Occipital lobe (tissue), 2 donors: ENCODE results near the gene C5. TPM values are rescaled to one million over a fixed set of nuclear protein-coding genes. Genes with fewer than 3 reads are reported as not detected.

Experiments used
- DNase-seq: peaks from one replicate; lab custom pipeline; 2025; lab: John Stamatoyannopoulos, UW
- total RNA-seq: library from RNA; depleted of rRNA; stranded (reverse); fragments of >200 nt; gene quantifications from one replicate; pipeline ENCODE4 v1.2.3, GENCODE V29; 2014

The C5 gene
- total RNA-seq, 1 donor from 2014 or later, result 8.0 TPM

DNA sequence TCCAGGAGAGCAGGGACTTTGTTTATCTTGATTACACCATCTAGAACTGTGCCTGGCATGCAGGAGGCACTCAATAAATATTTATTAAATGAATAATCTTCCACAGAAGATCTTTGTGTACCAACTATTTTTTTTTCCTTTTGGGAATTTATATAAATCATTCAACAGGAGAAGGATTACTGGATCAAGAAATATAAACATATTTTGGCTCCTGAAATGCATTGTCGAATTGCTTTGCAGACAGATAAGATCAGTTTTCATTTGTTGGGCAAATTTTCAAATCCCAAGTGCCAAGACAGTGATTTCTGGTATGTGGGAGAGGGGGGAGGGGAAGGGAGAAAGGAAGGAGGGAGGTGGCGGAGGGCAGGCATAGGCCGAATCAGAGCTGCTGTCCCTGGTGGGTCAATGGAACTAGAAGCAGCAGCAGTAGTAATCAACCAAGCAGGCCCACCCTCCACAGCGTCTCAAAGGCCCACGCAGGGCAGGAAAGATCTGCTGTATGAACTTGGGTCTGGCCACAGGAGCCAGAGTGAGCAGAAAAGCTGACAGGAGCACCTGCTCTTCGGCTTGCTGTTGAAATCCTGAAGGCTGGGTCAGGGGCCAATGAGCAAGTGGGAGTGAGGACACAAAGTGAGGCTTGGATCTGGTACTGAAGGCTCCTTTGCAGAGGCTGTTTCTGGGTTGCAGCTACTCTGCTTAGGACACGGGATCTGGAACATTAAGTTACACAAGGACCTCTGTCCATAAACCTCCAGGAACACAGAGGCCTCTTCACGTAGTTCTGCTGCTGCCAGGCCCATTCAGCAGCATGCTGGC lies 107.7 kb downstream of the C5 start:
- DNase-seq, result no peak

DNA sequence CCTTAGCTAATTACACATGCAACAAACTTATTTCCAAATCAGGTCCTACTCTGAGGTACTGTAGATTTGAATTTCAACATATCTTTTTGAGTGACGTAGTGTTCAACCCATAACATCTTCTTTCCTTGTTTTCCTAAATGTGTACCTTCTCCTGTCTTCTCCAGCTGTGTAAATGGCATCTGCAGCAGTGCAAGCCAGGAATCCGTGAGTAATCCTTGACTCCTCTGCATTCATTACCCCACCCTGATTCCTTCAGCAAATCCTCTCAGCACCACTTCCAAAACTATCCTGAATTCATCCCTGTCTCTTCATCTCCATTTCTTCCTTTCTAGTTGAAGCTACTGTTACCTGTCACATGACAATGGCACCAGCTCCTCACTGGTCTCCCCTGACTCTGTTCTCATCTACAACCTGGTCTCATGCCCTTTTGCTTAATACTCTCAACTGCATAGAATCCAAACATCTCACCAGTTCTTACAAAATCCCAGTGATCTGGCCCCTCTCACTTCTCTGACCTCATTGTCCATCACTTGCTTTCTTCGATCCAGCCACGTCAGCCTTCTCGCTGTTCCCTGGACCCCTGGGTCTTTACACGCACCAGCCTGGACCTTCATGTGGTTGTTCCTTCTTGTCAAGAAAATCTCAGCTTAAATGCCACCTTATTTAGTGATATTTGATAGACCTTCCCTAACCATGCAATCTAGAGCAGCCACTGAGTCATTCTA lies 108.9 kb downstream of the C5 start:
- no peak for DNase-seq

DNA sequence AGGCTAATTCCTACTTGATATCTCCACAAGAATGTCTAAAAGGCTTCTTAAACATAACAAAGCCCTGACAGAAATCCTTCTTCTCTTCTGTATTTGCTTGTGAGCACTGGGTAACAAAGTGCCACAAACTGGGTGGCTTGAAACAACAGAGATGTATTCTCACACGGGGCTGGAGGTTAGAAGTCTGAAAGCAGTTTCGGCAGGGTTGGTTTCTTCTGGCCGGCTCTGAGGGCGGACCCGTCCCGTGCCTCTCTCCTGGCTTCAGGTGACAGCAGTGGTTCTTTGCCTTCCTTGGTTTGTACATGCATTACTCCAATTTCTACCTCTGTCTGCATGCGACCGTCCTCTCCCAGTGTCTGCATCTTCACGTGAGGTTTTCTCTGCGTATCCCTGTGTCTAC lies 109.5 kb downstream of the C5 start:
- DNase-seq, result no peak

DNA sequence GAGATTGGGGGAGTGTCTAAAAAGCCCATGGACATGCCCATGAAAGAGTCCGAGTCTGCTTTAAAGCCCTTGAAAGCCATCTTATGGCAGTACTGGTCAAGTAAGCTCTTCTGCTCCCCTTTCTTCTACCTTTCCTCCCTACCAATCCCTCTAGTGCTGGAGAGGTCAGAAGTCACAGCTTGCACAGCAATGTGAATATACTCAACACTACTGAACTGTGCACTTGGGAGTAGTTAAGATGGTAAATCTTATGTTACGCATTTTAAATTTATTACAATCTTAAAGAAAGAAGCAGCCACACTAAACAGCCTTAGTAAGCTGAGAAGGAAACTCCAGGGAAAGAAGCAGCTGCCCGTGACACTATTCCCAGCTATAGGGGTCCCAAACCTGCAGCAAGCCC lies 111.2 kb downstream of the C5 start:
- no peak for DNase-seq

DNA sequence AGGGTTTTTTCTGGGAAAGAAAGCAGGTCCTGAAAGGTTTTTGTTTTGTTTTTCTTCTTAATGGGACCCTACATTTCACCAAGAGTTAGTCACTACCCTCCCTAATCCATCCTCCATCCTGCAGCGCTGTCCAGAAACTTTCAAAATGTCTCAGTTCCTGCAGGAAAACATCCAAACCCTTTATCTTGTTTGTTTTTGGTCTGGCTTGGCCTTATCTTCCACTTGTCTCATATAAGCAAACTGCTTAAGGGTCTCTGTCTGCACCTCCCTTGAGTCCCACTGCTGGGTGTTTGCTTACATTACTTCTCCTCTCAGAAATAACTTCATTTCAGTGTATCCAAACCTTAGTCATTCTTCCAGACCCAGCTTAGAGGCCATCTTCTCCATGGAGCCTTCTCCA lies 112.5 kb downstream of the C5 start:
- DNase-seq, result no peak

DNA sequence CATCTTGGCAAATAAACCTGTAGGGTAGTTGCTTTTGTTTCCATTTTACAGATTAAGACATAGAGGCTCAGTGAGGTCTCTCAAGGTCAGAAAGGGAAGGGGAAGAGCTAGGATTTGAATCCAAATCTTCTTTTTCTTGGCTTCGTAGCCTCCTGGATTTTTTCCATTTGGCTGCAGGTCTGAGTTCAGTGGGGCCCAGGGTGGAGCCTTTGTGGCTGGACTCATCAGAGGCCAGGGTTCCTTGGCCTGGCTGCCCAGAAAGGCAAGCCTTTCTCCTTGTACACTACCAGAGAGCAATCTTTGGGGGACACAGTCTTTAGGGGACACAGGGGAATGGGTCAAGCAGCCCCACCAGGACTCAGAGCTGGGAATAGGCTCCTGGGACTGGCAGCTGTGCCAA lies 112.9 kb downstream of the C5 start:
- DNase-seq, result no peak

DNA sequence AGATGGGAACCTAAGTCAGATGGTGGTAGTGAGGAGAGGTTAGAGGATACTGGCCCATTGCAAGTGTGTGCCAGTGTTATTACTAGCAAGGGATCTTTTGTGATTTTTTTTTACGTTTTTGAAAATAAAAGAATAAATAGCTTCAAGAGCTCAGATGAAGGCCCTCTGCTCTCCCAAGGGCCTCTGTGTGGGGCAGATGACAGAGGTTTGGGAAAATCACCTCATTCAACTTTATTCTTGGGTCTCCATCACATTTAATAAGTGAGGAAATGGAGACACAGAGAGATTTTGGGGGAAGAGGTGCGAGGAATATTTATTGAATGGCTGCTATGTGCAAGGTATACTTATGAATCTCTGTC lies 113.3 kb downstream of the C5 start:
- no peak for DNase-seq

DNA sequence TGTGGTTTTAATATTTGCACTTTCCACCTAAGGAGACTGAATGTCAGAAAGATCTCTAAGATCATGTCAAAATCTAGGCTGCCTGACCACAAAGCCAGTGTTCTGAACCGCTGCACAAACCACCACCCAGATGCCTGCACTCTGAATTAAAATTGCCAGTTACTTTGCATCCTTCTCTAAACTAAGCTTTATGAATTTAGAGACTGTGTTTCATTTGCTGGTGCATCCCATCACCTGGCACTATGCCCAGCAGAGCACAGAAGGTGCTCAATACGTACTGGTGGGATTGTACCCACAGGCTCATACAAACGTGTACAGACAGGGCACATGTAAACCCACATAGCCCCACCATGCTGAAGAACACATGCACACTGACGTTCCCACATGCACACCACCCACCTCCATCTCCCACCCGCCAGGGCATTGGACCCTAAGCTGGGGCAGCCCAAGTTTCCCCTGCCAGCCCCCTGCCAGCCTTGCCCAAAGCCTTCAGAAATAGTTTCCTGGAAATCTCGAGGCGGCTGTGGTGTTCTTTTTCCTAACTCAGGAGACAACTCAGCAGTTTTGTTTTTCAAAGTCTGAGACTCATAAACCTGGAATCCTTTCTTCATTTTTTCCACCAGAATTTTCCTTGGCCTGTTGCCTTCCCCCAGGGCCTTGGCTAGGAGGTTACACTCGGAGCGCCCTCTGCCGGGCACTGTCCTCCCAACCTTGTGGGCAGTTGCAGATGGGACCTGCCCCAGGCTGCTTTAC lies 113.9 kb downstream of the C5 start:
- DNase-seq, result peak; percentile 48

DNA sequence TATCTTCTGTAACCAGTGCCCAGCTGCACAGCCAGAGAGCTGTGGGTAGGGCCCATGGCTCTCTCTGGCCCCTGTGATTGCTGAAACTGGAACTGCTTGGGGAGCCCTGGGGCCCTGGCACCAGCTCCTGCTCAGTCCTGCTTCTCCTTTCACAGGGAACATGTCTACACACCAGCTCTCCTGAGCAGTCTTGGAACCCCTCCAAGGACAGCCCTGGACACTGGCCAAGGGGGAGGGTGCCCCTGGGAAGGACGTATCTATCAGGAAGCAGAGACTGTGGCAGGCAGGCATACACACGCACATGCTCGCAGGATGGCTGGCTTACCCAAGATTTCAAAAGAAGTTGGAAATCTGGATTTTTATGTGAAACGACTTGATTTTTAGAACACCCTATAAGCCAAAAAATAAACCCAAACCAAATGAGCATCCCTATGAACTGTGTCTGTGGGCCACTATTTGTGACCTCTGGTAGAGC lies 114.7 kb downstream of the C5 start:
- peak; percentile 73 for DNase-seq

DNA sequence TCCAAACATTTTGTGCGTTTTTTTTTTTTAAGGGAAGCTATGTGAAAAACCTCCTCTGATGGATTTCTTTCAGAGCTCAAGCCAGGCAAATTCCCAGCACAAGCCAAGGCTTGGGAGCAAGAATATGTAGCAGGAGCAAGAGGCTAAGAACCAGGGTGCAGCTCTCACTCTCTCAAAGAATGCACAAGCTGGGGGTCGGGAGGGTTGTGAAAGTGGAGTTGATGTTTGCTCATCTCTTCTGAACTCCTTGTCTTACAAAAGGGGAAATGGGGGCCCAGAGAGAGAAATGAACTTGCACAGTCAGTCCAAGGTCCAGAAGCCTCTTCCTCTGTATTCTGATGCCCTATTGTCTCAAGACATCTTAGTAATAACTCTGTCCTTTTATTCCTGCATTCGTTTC lies 115.8 kb downstream of the C5 start:
- no peak for DNase-seq

DNA sequence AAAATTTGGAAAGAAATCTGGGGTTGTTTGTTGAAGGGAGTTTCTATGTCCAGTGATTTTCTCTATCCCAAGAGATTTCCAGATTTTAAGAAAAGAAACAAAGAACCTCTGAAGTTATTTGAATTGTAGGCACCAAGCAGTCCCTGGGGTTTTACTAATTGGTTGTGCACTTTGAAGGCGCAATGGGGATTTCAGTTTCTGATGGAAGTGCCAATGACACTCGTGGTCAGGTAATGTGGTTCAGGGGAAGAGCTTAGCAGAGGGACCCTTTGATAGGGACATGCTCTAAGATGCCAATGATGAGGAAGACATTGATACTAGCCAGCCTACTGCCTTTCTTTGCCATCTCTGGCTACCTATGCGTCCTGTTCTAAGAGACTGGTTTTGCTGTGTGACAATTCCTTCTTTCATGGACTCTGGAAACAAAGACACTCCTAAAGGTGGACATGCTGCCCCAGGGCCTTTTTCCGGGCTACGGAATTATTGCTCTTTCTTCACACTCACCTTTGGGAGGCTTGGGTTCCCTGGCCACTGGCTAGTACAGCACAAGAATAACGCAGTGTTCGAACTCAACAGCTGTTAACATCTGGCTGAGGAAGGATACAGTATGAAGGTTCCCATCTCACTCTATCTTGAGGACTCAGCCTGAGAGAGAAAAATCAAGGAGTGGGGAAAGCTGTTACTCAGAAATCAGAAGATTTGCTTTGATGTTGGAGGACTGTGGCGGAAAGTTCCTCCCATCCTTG lies 116.6 kb downstream of the C5 start:
- no peak for DNase-seq

DNA sequence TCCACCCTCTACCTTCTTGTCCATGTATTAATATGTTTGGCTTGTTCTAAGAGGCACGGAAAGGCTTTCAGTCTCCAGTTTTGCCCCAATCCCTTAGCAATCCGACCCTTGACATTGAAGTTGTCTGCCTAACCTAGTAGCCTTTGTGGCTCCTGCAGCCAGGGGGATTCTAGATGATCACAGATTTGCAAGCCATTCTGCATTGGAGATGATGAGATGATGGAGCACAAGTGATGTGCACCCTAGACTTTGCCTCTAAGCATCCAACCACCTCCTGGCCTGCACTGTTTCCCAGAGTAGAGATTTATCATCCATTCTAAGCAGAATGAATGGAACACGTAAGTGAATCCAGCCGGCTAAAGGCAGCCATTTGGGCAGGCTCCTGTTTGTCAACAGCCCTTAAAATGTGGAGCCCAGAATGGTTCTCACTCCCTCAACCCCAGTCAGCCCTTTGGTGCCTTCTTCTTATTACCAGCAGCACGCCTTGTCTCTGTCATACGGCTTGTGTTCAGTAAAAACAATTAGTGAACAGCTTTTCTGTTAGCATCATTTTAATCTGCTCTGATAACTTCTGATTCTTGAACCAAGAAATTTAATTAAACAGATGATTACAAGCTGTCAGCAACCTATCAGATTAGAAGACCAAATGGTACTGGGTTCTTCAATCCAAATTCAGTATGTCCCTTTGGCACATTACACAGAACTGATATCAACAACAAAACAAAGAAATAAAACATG lies 117.8 kb downstream of the C5 start:
- no peak for DNase-seq

DNA sequence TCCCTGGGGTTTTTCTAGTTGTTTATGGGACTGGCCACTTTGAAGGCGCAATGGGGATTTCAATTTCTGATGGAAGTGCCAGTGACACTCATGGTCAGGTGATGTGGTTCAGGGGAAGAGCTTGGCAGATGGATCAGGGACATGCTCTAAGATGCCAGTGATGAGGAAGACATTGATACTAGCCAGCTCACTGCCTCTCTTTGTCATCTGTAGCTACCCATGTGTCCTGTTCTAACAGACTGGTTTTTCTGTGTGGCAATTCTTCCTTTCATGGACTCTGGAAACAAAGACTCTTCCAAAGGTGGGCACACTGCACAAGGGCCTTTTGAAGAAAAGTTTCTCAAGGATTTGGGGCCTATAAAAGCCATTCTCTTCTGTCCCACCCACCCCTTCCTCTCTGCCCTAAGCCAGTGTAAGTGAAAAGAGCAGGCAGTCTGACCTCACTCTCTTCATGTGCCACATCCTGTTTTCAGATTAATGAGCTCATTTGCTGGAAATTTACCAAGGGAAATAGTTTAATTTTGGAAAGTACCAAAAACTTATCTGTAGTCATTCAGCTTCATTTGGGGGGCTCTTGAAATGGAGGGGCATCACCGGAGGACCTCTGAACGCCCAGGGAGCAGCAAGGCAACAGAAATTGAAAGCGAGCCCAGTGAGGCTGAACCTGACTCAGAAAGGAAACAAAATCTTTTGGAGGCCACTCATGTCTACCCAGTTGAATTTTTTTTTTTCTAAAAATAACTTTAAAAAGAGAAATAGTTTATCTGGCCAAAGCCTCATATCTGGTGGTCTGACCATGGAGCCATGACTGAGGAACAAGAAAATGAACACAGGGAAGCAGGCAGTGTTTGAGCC lies 118.6 kb downstream of the C5 start:
- no peak for DNase-seq

DNA sequence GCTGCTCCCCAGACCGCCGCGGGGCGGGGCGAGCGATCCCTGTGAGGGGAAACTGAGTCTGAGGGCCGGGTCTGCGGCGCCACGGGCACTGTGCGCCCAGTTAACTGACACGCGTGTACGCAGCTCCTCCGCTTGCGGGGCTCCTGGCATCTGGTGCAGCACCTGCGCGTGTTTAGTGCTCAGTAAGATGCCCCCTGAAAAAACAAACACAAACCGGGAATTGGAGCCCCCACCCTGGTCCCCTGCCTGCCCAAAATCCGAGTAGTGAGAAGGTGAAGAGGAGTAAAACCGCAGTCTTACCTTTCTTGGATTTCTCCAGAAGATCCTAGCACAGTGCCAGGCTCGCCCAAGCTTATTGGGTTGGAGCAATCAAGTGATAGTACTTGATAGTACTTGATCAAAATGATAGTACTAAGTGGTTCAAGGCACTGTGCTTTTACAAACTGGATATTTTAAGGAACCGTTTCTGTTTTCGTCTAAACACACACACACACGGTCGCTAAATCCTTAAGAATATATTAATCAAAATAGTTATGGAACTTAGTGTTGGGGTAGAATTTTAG lies 120.8 kb downstream of the C5 start:
- no peak for DNase-seq

DNA sequence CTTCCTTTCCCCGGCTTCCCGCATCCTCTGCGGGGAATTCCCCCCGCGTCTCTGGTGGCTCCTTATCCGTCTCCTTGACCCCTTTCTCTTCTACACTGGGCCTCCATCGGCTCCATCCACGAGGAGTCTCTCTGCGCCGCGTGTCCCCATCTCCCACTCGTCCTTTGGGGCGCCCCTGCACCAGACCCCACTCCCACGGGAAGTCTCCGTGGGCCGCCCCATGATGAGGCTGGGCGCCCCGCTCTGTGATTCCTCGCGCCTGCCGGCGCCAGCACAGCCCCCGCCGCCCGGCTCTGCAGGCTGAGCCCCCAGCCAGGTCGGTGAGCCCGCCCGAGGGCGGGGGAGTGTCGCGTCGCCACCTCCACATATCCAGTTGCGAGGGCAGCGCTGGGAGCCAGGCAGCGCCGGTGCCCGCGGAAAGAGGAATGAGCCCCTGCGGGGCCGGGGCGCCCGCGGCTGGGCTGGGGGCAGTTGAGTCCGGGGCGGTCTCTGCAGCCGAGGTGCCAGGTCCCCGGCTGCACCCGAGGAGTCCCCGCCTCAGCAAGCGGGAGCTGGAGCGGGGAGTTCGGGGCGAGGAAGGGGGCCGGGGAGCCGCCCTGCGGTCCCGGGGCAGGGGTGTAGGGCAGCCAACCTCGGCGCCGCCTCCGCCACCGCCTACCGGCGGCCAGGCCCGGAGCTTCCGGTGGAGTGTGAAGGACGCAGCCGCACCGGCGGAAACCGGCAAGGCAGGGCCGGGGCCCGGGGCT lies 121.4 kb downstream of the C5 start:
- peak; percentile 43 for DNase-seq

DNA sequence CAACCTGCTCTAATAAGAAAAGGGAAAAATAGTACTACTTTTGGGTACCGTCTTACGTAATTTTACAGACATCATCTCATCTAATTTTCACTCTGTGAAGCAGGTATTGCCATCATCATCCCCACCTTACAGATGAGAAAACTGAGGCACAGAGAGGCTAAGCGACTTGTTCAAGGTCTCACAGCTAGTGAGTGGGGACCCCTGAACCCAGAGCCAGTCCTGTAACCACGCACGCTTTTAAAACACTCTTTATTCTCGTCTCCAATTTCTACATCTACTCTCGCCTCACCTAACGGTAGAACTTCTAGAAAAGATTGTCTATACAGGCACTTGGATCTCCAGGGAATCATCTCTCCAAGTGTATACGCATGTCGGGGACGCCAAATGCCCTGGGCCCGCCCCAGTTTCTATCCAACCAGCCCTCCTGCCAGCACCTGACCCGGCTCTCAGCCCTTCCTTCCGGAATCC lies 122.0 kb downstream of the C5 start:
- DNase-seq, result no peak

DNA sequence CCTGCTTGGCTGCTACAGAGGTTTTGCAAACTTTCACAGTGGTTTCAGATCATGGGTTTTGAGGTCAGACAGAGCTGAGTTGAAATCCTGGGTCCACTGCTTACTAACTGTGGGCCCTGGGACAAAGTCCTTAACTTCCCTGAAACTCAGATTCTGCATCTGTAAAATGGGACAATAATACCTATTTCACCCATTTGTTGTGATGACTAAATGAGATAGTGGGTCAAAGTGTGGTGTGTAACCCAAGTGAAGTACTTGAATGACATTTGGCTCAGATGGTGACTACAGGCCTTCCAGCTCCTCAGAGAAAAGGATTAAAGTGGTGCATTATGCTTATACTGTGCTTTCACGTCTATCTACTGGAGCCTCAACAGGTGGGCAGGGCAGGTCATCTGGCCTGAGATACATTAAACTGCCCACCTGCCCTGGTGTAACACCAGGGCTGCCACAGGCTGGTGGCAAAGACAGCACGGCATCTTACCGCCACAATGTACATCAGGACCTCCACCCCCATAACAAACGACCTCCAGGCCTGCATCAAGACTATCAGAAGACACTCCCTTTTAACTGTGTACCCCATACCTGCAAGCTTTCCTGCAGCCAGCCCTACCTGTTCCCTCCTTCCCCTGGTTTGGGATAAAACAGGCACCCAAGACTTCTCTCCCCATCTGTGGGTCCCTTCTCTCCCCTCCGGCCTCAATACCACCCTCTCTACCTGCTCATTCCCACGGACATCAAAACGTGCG lies 122.6 kb downstream of the C5 start:
- DNase-seq, result no peak

DNA sequence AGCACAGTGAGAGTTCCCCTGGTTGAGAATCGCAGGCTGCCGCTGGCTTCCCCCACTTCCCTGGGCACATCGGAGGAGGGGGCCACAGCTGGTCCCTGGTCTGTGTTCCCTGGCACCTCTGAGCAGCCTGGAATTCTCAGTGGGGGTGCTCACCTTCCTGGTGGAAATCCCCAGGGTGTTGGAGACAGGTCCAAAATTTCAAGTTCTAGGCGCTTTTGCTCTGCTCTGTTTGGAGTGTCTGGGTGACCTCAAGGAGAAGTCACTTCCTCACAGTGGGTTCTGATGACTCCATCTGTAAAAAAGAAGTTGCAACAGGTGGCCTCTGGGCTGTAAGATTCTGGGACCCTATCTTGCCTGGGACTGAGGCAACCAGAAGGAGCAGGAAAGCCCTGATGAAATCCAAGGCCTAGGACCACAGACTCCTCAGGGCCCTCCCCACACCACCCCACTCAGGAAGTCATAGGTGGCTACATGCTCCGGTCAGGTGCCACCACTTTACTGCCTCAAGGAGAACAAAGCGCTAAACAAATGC lies 123.6 kb downstream of the C5 start, which contains the start of gene TRAF1:
Gene TRAF1 (minus strand): TSS at position 400 of the 532 bp plus-strand sequence. CDS start 721 bp downstream, outside the sequence.
- no peak for DNase-seq
